HG03025 (cell line): ENCODE data around the gene MVB12B.

Source experiments
- ATAC-seq: cut with Tn5 transposase; IDR thresholded peaks from one replicate; pipeline ENCODE4 v1.9.1; 2021; ENCODE audit warnings: mild to moderate bottlenecking, moderate library complexity; ENCODE audit not compliant: unreplicated experiment, low FRiP score

Gene MVB12B

GRCh38 chr9:126328407-126328806 lies 1.8 kb downstream of the MVB12B start:
- no peak for ATAC-seq

DNA sequence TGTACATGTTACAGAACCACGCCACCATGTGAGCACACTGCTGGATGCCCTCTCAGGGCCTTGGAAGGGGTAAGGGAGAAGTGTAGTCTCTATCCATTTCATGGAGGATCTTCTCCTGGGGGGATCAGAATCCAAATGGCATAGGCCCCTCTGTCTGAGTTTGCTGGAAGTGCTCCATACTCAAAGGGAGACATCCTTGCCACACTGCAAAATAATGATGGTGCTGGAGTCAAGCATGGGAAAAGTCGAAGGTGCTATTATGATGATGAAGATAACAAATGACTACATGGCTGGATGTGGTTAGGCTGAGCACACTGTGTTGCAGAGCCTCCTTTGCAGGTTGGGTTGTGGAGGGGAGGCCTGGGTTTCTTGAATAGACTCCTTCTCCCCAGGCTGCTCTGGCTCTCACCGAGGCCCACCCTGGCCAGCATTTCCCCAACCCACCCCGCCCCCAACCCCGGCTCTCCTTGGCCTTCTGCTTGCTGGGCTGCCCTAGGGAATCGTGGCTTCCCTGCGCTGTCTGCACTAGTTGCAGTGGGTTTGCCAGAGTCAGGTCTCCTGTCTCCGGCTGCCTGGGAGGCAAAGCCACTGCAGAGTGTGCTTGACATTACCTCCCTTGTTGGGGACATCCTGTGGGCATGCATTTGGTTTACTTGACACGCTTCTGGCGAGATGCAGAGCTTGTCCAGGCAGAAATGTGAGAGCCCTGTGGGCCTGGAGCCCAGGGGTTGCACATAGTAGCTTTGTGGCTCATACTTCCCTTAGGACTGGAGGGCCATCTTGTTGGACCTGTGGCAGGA lies 3.0 kb downstream of the MVB12B start:
- ATAC-seq = no peak

GRCh38 chr9:126330536-126330935 lies 3.9 kb downstream of the MVB12B start:
- ATAC-seq = no peak

DNA sequence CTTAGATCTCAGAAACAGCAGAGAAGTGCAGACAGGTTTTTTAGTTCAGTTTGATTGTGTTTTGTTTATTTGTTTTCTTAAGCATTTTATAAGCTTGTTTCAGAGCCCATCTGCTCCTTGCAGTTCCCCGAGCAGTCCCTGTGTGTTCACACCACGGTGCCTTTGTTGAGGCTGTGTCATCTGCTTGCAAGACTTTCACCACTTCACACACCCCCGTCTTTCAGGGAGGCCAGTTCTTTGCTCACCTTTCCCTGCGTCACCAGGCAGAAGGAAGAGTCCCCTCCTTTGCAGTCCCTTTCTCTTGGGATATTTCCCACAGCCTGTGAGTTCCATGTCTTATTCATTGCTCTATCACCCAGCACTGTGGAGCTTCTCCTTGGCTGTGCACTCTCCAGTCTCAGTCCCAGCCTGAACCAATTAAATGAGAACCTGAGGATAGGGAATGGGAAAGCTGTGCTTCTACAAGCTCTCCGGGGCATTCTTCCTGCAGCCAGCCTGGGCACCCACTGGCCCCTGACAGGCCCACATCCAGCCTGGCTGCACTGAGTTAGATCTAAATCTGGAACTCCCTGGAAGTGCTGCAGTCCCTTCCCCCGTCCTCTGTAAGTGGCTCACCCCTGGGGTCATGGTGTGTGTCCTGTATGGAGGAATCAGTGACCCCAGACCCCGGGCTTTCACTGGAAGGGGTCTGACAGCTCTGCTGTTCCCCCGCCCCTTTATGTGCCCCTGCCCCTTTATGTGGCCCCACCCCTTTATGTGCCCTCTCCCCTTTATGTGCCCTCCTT lies 5.5 kb downstream of the MVB12B start:
- no peak for ATAC-seq

DNA sequence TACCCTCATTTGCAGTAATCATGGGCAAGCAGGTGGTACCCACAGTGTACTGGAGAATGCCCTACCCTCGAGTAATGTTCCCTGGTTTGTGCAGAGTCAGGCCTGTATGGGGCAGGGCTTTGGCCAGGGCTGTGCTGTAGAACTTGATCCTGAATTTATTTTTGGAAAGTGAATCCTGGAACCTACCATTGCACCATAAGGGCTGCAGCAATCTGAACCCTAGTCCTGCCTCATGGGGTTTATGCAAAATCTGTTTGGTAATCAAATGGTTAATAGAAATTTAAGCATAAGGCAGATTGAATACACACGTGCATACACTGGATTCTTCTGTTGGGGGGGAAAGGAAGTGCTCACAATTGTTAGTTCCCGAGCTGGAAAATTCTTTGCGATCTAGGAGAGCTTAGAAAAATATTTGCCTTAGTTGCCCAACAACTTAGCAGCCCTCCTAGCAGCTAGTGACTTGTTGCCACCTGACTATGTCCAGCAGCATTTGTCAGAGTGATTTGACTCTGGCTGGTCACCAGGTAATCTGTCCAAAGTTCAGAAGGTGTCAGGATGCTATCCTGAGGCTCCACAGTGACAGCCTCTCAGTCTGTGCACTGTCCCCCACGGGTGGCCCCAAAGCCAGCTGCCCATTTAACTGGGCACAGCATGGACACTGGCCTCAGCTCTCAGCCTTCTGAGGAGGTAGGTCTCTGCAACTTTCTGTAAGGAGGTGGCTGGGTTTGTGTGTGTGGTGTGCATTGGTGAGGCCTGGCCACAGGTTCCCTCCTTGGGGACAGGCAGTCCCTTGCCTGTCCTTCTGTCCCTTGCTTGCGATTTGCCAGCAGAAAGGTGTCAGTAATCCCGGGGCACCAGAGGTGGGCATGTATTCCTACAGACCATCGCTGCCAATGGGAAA lies 8.3 kb downstream of the MVB12B start:
- ATAC-seq = no peak

DNA sequence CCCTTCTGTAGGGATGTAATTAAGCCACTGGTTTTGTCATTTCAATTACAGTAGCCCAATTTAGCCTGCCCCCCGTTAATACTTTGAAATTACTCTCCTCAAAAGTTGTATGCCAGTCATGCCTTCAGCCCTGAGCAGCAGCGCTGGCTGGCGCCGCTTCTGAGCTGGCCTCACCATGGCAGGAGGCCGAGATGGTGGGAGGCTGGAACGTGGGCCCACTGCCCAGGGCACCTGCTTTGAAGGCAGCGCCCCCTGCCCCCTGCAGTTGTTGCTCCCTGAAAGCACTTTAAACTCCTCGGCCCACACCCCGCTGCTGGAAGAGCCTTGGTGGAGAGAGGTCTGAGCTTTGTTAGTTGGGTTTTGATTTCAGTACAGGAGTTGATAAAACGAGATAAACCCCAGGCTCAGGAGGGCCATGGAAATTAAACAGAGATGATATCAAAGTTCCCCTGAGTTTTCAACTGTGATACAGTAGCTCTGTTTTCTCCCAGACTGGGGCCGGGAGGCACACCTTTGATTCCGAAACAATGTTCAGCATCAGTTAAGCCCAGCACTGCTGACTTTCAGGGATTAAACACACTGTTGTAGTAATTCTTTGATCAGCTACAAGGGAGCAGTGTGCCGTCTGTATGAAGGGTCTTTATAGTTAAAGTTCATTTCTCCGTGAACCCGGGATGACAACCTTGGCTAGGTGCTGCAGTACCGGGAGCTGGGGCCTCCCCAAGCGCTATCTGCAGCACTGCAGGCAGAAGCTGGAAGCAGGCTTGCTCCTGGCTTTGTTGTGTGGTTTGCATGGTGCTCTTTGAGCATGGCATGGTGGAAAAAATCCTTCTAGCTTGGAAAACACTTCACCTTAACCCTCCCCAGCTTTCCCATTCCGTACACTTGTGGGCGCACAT lies 9.5 kb downstream of the MVB12B start:
- ATAC-seq = no peak

DNA sequence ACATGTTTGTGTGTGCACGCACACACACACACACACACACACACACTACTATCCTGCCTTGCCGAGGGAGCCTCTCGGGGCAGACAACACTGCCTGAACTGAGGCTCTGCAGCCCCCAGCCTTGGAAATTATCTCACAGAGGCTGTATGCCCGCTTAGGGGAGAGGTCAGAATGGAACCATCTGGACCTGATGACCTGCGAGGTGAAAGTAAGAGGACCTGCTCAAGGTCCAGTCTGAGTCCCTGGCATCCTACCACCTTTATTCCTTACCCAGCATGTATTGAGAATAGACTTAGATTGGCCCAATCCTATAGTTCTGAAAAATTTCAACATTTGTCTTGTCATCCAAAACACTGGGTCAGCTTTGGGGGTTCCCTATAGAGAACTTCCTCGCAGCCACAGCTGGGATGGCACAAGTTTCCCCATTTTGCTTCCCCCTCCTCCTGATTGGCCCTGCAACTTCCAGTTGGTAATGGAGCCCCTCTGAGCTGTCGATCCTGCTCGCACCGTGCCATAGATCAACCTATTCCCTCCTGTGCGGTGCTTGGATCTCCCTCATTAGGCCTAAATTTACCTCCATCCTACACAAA lies 10.2 kb downstream of the MVB12B start:
- ATAC-seq = no peak

DNA sequence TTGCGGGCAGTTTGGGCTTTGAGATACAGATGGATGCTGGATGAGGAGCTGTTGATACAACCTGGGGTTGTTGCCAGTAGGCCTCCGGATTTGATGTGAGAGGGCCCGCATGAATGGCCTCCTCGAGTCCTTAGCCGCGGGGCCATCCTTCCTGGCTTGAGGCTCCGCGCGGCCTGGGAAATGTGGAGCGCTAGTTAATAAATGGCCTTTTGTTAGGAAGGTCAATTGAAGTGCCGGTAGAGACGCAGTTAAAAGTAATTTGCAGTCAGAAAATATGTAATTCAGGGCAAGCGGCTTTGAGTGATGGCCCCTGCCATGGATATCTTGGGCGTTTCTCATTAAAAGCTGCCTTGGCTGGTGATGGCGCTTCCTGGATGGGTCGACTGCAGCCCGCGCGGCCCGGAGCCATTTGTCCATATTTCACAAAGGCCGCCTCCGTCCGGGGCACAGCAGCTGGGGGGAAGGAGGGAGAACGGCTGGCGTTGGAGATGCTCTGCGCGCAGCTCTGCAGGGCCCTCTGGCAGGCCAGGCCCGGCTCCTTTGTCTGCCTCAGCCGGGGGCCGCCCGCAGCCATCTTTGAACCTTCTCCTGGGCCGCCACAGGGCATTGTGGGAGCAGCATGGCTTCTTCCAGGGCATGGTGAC lies 11.2 kb downstream of the MVB12B start:
- no peak for ATAC-seq

DNA sequence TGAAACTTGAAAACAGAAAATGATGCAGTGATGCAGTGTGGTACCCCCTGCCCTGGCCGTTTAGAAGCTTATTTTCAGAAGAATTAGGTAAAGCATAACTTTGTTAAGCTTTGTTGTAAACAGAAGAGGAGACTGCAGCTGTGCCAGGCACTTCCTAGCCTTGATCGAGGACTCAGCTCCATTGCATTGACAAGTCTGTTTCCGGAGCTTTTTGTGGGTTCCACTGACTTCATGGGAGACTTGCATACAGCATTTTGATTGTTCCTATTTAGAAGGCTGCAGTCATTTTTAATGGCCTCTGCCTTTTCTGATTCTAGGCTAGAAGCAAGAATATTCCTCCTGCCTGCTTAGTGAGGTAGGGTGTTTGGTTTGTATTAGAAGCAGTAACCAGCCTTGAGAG lies 12.3 kb downstream of the MVB12B start:
- ATAC-seq = no peak

DNA sequence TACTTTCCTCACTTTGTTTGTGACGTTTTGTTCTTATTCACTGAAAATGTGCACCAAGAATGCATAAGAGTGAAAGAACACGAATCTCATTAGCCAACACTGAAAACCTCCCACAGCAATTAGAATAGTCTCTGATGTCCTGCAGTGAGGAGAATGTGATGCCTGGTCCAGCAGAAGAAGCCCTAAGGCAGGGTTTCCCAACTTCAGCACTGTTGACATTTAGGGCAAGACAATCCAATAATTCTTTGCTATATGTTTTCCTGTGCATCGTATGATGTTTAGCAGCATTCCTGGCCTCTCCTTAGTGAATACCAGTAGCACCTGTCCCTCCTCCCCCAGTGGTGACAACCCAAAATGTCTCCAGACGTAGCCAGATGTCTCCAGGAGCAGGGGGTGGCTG lies 14.8 kb downstream of the MVB12B start:
- ATAC-seq = no peak

DNA sequence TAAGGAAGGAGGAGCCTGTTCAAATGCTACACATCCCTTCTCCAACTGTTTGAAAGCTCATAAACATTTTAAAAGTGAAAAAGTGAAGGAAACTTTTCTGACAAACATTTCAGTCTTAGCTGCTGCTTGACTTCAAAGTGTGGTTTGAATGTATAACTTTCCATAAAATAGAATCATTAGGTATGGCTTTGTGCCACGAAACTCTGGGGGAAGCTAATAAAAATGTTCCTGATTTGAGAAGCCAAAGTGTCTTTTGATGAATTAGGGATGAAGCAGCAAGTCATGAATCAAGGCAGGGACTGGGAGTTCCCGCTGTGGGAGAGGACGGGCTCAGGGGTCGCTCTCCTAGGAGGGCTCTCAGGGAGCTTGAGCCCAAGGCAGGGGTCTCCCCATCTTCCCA lies 15.3 kb downstream of the MVB12B start:
- ATAC-seq = no peak

DNA sequence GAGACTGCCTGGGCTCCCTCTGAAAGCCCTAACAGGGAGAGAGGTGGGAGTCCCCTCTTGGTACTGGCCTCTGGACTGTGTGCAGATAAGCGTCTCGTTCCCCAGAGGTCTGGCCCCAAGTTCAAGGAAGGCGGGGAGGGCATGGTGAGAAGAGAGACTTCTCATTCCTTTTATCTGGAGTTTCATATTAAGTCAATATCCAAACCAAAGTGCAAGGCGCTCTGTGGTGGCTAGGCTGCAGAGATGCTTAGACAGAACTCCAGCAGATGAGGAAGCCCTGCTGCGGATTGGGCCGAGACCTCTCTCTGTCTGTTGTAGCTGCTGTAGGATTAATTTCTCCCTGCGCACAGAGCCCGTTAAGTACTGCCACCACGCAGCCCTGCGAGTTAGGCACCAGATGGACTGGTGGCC lies 16.0 kb downstream of the MVB12B start:
- ATAC-seq = no peak

DNA sequence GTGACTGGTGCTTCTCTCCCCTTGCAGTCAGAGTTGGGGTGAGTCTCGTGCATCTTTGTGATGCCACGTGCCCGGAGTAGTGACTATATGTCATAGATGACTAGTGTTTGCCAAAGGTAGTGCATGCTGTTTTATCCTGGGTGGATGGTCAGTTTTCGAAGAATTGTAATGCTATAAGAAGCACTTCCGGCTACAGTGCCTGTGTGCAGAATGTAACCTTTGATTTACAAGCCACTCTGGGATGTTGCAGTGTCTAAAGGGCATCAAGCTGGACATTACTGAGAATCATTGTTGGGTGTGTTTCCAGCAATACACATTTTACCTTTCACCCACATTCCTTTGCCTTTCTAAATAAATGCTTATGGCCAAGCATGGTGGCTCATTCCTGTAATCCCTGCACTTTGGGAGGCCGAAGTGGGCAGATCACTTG lies 16.7 kb downstream of the MVB12B start:
- no peak for ATAC-seq

DNA sequence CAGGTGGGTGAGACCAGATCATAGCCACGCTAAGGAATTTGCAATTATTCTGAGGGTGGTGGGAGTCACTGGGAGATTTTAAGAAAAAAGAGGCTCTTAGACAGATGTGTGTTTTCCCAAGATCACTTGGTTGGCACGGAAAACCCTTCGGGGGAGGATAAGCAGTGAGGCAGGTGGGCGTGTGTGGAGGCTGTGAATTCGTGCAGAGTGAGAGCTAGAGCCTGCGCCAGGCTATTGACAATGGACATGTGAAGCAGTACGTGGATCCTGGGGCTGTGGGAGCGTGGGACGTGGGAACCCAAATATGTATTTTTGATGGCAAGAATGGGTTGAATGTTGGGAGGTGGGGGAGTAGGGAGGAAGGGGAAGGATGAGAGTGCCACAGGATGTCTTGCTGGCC lies 19.4 kb downstream of the MVB12B start:
- ATAC-seq = no peak

GRCh38 chr9:126347093-126347492 lies 20.5 kb downstream of the MVB12B start:
- ATAC-seq = no peak

DNA sequence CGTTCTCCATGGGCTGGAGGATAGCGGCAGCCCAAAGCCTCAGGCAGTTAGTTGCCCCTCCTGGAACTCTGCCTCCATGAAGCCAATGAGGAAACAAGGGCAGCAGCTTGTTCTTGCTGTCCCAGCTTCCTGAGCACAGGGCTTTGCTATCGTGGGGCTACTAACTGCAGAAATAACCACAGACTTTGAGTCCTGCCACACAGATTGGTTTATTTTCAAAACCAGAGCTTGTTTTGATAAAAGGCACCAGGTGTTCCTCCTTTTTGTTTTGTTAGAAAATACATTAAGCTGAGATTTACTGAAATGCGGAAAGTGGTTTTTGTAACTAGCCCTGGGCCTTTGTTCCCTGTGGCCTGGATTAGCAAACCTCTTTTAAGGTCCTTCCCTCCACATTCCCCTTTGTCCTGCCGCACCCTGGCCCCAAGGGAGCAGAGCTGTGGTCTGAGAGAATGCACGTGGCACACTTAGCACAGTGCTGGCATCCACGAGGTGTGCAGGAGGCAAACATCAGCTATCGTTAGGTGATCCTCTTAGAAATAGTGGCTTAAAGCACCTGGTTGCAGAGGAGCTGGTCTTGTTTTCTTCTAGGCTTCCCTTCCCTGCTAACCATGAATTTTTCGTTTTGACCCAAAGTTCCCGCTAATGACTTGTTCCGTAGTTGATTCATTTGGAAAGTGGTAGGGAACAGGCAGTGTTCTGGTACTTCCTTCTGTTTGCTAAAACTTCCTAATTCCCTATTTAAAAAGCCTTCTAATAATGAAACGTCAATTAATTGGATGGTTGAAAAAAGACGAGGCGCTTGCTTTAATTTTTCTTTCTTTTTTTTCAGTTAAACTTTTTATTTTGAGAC lies 21.5 kb downstream of the MVB12B start:
- no peak for ATAC-seq

DNA sequence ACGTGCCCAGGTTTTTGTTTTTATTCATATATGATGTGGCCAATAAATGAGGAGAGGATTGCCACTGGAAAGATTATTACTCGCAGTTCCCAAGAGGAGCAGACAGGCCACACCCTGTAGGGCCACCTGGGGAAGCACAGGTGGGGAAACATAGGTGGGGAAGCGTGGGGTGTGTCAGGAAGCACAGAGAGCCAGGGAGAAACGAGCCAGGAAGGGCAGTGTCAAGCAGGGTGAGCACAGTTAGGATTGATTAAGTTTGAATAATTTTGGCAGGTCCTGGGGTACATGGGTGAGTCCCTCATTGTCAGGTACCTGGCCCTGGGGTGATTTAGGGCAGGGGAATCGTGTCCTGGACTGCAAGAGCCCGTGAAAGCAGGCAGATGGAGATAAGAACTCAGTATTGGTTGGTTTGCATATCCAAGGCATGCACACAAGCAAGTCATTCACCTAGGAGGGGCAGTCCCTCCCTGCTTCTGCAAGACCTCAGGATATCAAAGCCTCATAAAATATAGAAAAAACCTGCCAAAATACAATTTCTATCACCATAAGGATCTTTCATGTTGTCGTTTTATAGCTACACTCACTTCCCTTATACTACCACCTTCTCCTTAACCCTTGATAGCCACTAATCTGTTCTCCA lies 22.4 kb downstream of the MVB12B start:
- no peak for ATAC-seq
